M059J (cell line): ENCODE results near the gene TMEM140. TPM values are rescaled to one million over a fixed set of nuclear protein-coding genes. Genes with fewer than 3 reads are reported as not detected.
"Not testable (repeated sequence)": the region's sequence is repeated elsewhere in the genome, so short reads cannot be mapped to it uniquely, and the experiment has no call there.

Experiments
- DNase-seq: peaks from one replicate; pipeline ENCODE4 v3.0.0-alpha.2; 2012; ENCODE audit warnings: low read depth
- total RNA-seq: library from RNA; depleted of rRNA; stranded (reverse); fragments of >200 nt; shearing (Covaris generic); gene quantifications from 2 replicates; pipeline ENCODE4 v1.2.3, GENCODE V29; 2014; rRNA removed

TMEM140 gene
- total RNA-seq = 11.2 and 21.2 TPM in 2 replicates

- peak; percentile 85 for DNase-seq
These were observed at the start of gene TMEM140 for GRCh38 chr7:135147899-135148721. TSS of gene TMEM140 (plus strand) at chr7:135148072. CDS start at chr7:135164442, 16,370 bp downstream.

- peak; percentile 3 for DNase-seq
These were observed 49.5 kb upstream of the TMEM140 start for GRCh38 chr7:135098391-135098790.

GRCh38 chr7:135100856-135101255, 47.0 kb upstream of the TMEM140 start:
- peak; percentile 32 for DNase-seq

GRCh38 chr7:135102372-135102771, 45.5 kb upstream of the TMEM140 start:
- no peak for DNase-seq

GRCh38 chr7:135109562-135109961, 38.3 kb upstream of the TMEM140 start:
- no peak for DNase-seq

GRCh38 chr7:135109976-135110375, 37.9 kb upstream of the TMEM140 start:
- DNase-seq = no peak

- no peak for DNase-seq
These were observed 36.5 kb upstream of the TMEM140 start for GRCh38 chr7:135111379-135111778.

GRCh38 chr7:135114622-135115021, 33.2 kb upstream of the TMEM140 start:
- DNase-seq = no peak

- DNase-seq = no peak
These were observed 30.8 kb upstream of the TMEM140 start for GRCh38 chr7:135117096-135117495.

GRCh38 chr7:135121868-135122267, 26.0 kb upstream of the TMEM140 start:
- DNase-seq = peak; percentile 4

- DNase-seq = not testable (repeated sequence)
These were observed 23.2 kb upstream of the TMEM140 start for GRCh38 chr7:135124631-135125030.

GRCh38 chr7:135128931-135129330, 18.9 kb upstream of the TMEM140 start:
- DNase-seq = no peak

GRCh38 chr7:135129579-135129978, 18.3 kb upstream of the TMEM140 start:
- no peak for DNase-seq

GRCh38 chr7:135143885-135144668, 3.8 kb upstream of the TMEM140 start:
- no peak for DNase-seq

- peak; percentile 40 for DNase-seq
These were observed 452 bp upstream of the TMEM140 start for GRCh38 chr7:135147341-135147898.

GRCh38 chr7:135150072-135150782, 2.4 kb downstream of the TMEM140 start:
- DNase-seq = no peak

- no peak for DNase-seq
These were observed 3.3 kb downstream of the TMEM140 start for GRCh38 chr7:135151132-135151531.

GRCh38 chr7:135151533-135151932, 3.7 kb downstream of the TMEM140 start:
- no peak for DNase-seq

- DNase-seq = no peak
These were observed 4.6 kb downstream of the TMEM140 start for GRCh38 chr7:135152442-135152841.

GRCh38 chr7:135154734-135155133, 6.9 kb downstream of the TMEM140 start:
- no peak for DNase-seq

GRCh38 chr7:135156290-135156689, 8.4 kb downstream of the TMEM140 start:
- no peak for DNase-seq

- no peak for DNase-seq
These were observed 10.3 kb downstream of the TMEM140 start for GRCh38 chr7:135158141-135158655.
